Endothelial cell of umbilical vein (primary cell): ENCODE data around the gene FCMR.

Source experiments
- EZH2 ChIP-seq: IDR thresholded peaks from 2 replicates; pipeline ENCODE4 v1.6.1; 2012; ENCODE audit warnings: borderline replicate concordance, low read depth, mild to moderate bottlenecking, moderate library complexity, low read length, inconsistent platforms; ENCODE audit not compliant: severe bottlenecking
- FOS ChIP-seq: IDR thresholded peaks from 2 replicates; pipeline ENCODE4 v1.6.1; 2011; ENCODE audit warnings: mild to moderate bottlenecking, low read length, moderate library complexity, borderline replicate concordance; ENCODE audit not compliant: insufficient read depth
- TF ChIP-seq, protein P1 (sequence below), 2 donors: IDR thresholded peaks; 1 replicate in 1 of 2; 2 replicates in 1 of 2; pipeline ENCODE4 v1.5.1; 2011; ENCODE audit warnings: low read length in 2 of 2, mild to moderate bottlenecking in 2 of 2, moderate library complexity in 2 of 2, control low read depth in 1 of 2, inconsistent platforms in 1 of 2, low read depth in 1 of 2; ENCODE audit not compliant: insufficient read depth in 1 of 2; ENCODE audit errors: extremely low read depth in 1 of 2

- TF ChIP-seq, protein P1, sequence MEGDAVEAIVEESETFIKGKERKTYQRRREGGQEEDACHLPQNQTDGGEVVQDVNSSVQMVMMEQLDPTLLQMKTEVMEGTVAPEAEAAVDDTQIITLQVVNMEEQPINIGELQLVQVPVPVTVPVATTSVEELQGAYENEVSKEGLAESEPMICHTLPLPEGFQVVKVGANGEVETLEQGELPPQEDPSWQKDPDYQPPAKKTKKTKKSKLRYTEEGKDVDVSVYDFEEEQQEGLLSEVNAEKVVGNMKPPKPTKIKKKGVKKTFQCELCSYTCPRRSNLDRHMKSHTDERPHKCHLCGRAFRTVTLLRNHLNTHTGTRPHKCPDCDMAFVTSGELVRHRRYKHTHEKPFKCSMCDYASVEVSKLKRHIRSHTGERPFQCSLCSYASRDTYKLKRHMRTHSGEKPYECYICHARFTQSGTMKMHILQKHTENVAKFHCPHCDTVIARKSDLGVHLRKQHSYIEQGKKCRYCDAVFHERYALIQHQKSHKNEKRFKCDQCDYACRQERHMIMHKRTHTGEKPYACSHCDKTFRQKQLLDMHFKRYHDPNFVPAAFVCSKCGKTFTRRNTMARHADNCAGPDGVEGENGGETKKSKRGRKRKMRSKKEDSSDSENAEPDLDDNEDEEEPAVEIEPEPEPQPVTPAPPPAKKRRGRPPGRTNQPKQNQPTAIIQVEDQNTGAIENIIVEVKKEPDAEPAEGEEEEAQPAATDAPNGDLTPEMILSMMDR (IDR thresholded peaks at IDR 0.05; ENCODE audit: extremely low read depth in 1 of 2, insufficient read depth in 1 of 2, low read depth in 1 of 2, low read length in 2 of 2), result no peak
- TF ChIP-seq EZH2, result no peak
- TF ChIP-seq FOS, result no peak
Observed at GRCh38 chr1:206905295-206906164, 16.2 kb downstream of the FCMR start.
